ENCODE measurements around the gene JARID2. TPM values are rescaled to one million over a fixed set of nuclear protein-coding genes. Genes with fewer than 3 reads are reported as not detected.

The JARID2 gene
- polyA plus RNA-seq, 1 donor (not counting 4 experiments of a cell fraction or from before 2014, with no cell fraction given) = 11.0 TPM

GRCh38 chr6:15547400-15547799 lies 301.5 kb downstream of the JARID2 start:
- H3K27ac ChIP-seq (ENCODE audit: control insufficient read depth, insufficient read depth, low read length) = no peak overlapping the region
- no peak for TF ChIP-seq EZH2 (IDR thresholded peaks at IDR 0.05; ENCODE audit: low read length)
- TF ChIP-seq, protein P1, sequence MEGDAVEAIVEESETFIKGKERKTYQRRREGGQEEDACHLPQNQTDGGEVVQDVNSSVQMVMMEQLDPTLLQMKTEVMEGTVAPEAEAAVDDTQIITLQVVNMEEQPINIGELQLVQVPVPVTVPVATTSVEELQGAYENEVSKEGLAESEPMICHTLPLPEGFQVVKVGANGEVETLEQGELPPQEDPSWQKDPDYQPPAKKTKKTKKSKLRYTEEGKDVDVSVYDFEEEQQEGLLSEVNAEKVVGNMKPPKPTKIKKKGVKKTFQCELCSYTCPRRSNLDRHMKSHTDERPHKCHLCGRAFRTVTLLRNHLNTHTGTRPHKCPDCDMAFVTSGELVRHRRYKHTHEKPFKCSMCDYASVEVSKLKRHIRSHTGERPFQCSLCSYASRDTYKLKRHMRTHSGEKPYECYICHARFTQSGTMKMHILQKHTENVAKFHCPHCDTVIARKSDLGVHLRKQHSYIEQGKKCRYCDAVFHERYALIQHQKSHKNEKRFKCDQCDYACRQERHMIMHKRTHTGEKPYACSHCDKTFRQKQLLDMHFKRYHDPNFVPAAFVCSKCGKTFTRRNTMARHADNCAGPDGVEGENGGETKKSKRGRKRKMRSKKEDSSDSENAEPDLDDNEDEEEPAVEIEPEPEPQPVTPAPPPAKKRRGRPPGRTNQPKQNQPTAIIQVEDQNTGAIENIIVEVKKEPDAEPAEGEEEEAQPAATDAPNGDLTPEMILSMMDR (optimal IDR thresholded peaks at IDR 0.05 in 1 of 3, IDR thresholded peaks at IDR 0.05 in 1 of 3, conservative IDR thresholded peaks at IDR 0.05 in 1 of 3; ENCODE audit: extremely low read depth in 1 of 3, insufficient read depth in 2 of 3, low read length in 3 of 3) = no peak
- no peak overlapping the region for H3K4me3 ChIP-seq (ENCODE audit: control insufficient read depth in 2 of 3, extremely low read depth in 1 of 3, insufficient read depth in 2 of 3, low read depth in 1 of 3, low read length in 3 of 3)
- H3K9me3 ChIP-seq (ENCODE audit: control insufficient read depth, low read depth, low read length) = no peaks in the 10 kb centered on the region
- H3K79me2 ChIP-seq (ENCODE audit: control insufficient read depth, insufficient read depth, low read length) = no peaks in the 10 kb centered on the region
- dilution Hi-C loops (cut with MboI; ENCODE audit: extremely low pct_ligation_motif_present, low sequenced_read_pairs) = no loop called here
- FAIRE-seq = no peak
- H3K36me3 ChIP-seq (ENCODE audit: control insufficient read depth in 2 of 2, extremely low read depth in 1 of 2, insufficient read depth in 2 of 2, low read length in 2 of 2) = no peaks in the 10 kb centered on the region
- H4K20me1 ChIP-seq (ENCODE audit: control insufficient read depth, extremely low read depth, insufficient read depth, low read length) = no peaks in the 10 kb centered on the region
- no peaks in the 10 kb centered on the region for H3K4me1 ChIP-seq (ENCODE audit: control insufficient read depth, extremely low read depth, insufficient read depth, low read length)
- H3K27me3 ChIP-seq (ENCODE audit: control insufficient read depth, extremely low read depth, insufficient read depth, low read length) = no peaks in the 10 kb centered on the region
- H2AFZ ChIP-seq (ENCODE audit: control insufficient read depth, low read length) = no peak overlapping the region
- no peak for DNase-seq (ENCODE audit: low read depth, low spot score)
- no peak overlapping the region for H3K9ac ChIP-seq (ENCODE audit: control insufficient read depth, extremely low read depth, insufficient read depth, low read length)
- H3K9me1 ChIP-seq (ENCODE audit: control insufficient read depth, extremely low read depth, insufficient read depth, low read length) = no peaks in the 10 kb centered on the region
- H3K4me2 ChIP-seq (ENCODE audit: control insufficient read depth, extremely low read depth, insufficient read depth, low read depth, low read length) = no peak overlapping the region

DNA sequence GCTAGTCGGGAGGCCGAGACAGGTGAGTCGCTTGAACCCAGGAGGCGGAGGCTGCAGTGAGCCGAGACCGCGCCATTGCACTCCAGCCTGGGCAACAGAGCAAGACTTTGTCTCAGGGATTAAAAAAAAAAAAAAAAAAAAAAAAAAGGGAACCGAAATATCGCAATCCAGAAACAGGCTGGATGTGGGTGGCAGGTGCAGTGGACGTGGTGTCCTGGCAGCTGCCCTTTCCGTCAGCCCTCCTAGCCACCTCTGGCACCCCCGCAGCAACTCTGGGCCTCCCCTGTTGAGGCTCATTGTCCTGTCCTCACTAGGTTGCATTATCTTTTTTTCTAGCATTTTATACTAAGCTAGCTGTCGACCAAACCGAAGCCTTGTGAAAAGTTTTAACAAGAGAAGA lies 303.5 kb downstream of the JARID2 start:
- no peaks in the 10 kb centered on the region for H3K9me1 ChIP-seq (ENCODE audit: control insufficient read depth, extremely low read depth, insufficient read depth, low read length)
- no peak overlapping the region for H3K4me3 ChIP-seq (ENCODE audit: control insufficient read depth in 2 of 3, extremely low read depth in 1 of 3, insufficient read depth in 2 of 3, low read depth in 1 of 3, low read length in 3 of 3)
- no peak overlapping the region for H3K27ac ChIP-seq (ENCODE audit: control insufficient read depth, insufficient read depth, low read length)
- H3K4me2 ChIP-seq (ENCODE audit: control insufficient read depth, extremely low read depth, insufficient read depth, low read depth, low read length) = no peak overlapping the region
- no peaks in the 10 kb centered on the region for H3K4me1 ChIP-seq (ENCODE audit: control insufficient read depth, extremely low read depth, insufficient read depth, low read length)
- H2AFZ ChIP-seq (ENCODE audit: control insufficient read depth, low read length) = no peak overlapping the region
- H3K36me3 ChIP-seq (ENCODE audit: control insufficient read depth in 2 of 2, extremely low read depth in 1 of 2, insufficient read depth in 2 of 2, low read length in 2 of 2) = no peaks in the 10 kb centered on the region
- no peak overlapping the region for H3K9ac ChIP-seq (ENCODE audit: control insufficient read depth, extremely low read depth, insufficient read depth, low read length)
- H4K20me1 ChIP-seq (ENCODE audit: control insufficient read depth, extremely low read depth, insufficient read depth, low read length) = no peaks in the 10 kb centered on the region
- TF ChIP-seq, protein P1 (optimal IDR thresholded peaks at IDR 0.05 in 1 of 3, IDR thresholded peaks at IDR 0.05 in 1 of 3, conservative IDR thresholded peaks at IDR 0.05 in 1 of 3; ENCODE audit: extremely low read depth in 1 of 3, insufficient read depth in 2 of 3, low read length in 3 of 3) = no peak
- no peaks in the 10 kb centered on the region for H3K27me3 ChIP-seq (ENCODE audit: control insufficient read depth, extremely low read depth, insufficient read depth, low read length)
- dilution Hi-C loops (cut with MboI; ENCODE audit: extremely low pct_ligation_motif_present, low sequenced_read_pairs) = no loop called here
- no peaks in the 10 kb centered on the region for H3K9me3 ChIP-seq (ENCODE audit: control insufficient read depth, low read depth, low read length)
- no peak for DNase-seq (ENCODE audit: low read depth, low spot score)
- no peaks in the 10 kb centered on the region for H3K79me2 ChIP-seq (ENCODE audit: control insufficient read depth, insufficient read depth, low read length)
- no peak for FAIRE-seq

Measured in keratinocyte (primary cell).